22Rv1 (cell line): Measurements from ENCODE around the gene USP13.

ENCODE experiments used
- ZFX ChIP-seq: fragments of 450-650 bp; IDR thresholded peaks from 2 replicates; pipeline ENCODE4 v1.6.1; 2017; ENCODE audit warnings: antibody characterized with exemption, borderline replicate concordance
- TF ChIP-seq, protein P1 (sequence below): fragments of 450-650 bp; IDR thresholded peaks from 2 replicates; pipeline ENCODE4 v1.5.1; 2017; ENCODE audit warnings: mild to moderate bottlenecking

DNA sequence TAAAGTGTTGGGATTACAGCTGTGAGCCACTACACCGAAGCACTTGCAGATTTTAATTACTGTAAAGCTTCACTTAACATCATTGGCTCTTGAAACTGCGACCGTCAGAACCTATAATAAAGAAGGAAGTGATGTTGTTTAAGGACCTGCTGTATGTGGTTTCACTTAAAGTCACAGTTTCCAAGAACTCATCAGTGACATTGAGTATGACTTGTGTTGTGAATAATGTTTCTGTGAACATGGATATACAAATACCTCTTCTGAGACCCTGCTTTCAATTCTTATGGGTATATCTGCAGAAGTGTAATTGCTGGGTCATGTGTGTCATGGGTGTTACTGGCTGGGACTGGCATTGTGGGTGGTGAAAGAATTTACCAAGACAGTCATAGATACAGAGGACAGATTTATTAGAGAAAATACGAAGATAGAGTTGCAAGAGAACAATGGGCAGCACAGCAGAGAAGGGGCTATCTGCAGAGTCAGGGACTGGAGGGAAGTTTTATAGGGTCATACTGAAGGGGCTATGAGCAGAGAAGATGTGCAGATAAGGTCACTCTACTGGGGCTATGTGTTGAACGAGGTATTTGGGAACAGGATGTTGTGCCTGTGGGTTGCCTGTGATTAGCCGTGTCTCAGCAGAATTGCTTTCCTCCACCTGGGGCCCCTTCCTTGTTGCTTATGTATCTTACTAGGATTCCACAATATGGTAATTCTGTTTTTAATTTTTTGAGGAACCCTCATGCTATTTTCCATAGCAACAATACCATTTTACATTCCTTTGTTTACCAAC lies 43.7 kb upstream of the USP13 start:
- TF ChIP-seq, protein P1, sequence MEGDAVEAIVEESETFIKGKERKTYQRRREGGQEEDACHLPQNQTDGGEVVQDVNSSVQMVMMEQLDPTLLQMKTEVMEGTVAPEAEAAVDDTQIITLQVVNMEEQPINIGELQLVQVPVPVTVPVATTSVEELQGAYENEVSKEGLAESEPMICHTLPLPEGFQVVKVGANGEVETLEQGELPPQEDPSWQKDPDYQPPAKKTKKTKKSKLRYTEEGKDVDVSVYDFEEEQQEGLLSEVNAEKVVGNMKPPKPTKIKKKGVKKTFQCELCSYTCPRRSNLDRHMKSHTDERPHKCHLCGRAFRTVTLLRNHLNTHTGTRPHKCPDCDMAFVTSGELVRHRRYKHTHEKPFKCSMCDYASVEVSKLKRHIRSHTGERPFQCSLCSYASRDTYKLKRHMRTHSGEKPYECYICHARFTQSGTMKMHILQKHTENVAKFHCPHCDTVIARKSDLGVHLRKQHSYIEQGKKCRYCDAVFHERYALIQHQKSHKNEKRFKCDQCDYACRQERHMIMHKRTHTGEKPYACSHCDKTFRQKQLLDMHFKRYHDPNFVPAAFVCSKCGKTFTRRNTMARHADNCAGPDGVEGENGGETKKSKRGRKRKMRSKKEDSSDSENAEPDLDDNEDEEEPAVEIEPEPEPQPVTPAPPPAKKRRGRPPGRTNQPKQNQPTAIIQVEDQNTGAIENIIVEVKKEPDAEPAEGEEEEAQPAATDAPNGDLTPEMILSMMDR, result no peak
- TF ChIP-seq ZFX, result no peak
